Measurements from ENCODE around the gene ANGPT4.

The ANGPT4 gene

DNA sequence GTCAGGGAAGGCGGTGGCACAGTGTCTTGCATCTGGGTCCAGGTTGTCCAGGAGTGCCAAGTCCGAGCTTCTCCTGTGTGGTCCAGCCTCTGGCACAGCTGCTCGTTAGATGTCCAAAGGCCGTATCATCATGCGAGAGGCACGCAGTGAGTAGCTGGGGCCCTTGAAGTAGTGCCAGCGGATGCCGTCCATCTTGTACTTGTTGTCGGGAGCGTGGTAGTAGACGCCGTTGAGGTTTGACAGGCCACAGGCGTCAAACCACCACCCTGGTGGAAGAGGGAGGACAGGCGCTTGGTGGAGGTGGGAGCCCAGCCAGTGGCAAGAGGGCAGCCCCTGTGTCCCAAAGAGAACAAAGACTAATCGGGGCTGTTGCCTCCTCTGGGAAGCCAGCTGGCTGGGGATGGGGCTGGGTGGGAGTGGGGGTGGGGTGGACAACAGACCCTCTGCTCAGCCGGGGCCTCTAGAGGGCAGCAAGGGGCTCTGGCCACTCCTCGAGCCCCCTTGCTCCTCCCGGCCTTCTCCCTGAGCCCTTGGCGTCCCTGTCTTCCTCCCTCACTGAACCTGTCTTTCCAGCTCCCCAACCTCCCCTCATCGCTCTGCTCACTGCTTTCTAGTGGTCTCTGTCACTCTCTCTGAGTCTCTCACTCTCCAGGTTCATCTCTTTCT lies 43.1 kb downstream of the ANGPT4 start:
- Histone ChIP-seq H3K4me3 (ENCODE audit: low read depth, low read length) (no peak overlapping the region), H3K9me3 (ENCODE audit: control insufficient read depth, insufficient read depth, low read depth, low read length) (no peaks in the 10 kb centered on the region), H3K9ac (ENCODE audit: low read length) (no peak overlapping the region), H3K27ac (ENCODE audit: low read depth, low read length) (no peak overlapping the region), H3K27me3 (ENCODE audit: control insufficient read depth, insufficient read depth, low read length) (peaks cover 8% of the 10 kb centered on the region; the same call in 1 of the 2 replicates), H3K4me1 (ENCODE audit: control insufficient read depth, insufficient read depth, low read length) (peaks cover 8% of the 10 kb centered on the region), H3K36me3 (ENCODE audit: control insufficient read depth, insufficient read depth, low read length) (no peaks in the 10 kb centered on the region)

DNA sequence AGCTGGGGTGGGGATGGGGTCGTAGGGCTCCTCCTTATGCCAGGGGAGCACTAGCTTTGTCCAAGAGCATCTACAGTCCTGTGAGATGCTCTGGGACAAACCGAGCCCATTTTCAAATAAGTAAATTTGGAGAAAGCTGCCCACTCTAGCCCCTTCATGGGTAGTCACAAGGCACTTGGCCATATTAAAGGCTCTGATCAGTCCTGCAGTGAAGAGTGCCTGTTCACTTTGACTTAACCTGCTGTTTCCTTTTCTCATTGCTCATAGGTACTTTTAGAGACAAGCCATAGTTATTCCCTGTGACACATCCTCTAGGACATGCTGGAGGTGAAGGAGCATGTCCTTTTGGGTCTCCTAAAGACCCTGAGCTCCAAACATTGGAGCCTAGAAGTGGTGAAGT lies 44.2 kb downstream of the ANGPT4 start:
- peaks cover 8% of the 10 kb centered on the region for H3K4me1 ChIP-seq (ENCODE audit: control insufficient read depth, insufficient read depth, low read length)
- H3K9me3 ChIP-seq (ENCODE audit: control insufficient read depth, insufficient read depth, low read depth, low read length): no peaks in the 10 kb centered on the region
- no peak overlapping the region for H3K4me3 ChIP-seq (ENCODE audit: low read depth, low read length)
- H3K9ac ChIP-seq (ENCODE audit: low read length): no peak overlapping the region
- H3K27ac ChIP-seq (ENCODE audit: low read depth, low read length): no peak overlapping the region
- H3K27me3 ChIP-seq (ENCODE audit: control insufficient read depth, insufficient read depth, low read length): peaks cover 8% of the 10 kb centered on the region; the same call in 1 of the 2 replicates
- no peaks in the 10 kb centered on the region for H3K36me3 ChIP-seq (ENCODE audit: control insufficient read depth, insufficient read depth, low read length)

DNA sequence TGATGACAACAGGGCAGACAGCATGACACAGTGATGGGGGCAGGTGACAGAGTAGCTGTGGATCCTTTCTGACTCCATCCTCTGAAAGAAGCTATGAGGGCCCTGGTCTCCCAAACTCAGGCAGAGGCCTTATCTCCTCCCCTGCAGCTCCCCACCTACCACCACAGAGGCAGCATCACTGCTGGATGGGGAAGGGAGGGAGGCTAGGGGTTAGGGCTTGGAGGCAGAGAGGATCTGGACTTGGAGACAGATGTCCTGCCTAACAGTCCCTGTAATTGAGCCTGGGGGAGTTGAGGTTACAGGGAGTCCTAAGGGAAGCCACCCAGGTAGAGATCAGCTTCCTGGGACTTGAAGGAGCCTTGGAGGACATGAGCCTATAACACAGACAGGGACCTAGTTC lies 44.7 kb downstream of the ANGPT4 start:
- Histone ChIP-seq H3K9ac (ENCODE audit: low read length) (no peak overlapping the region), H3K36me3 (ENCODE audit: control insufficient read depth, insufficient read depth, low read length) (no peaks in the 10 kb centered on the region), H3K4me1 (ENCODE audit: control insufficient read depth, insufficient read depth, low read length) (peaks cover 8% of the 10 kb centered on the region), H3K27me3 (ENCODE audit: control insufficient read depth, insufficient read depth, low read length) (peaks cover 8% of the 10 kb centered on the region; the same call in 1 of the 2 replicates), H3K9me3 (ENCODE audit: control insufficient read depth, insufficient read depth, low read depth, low read length) (no peaks in the 10 kb centered on the region), H3K27ac (ENCODE audit: low read depth, low read length) (no peak overlapping the region), H3K4me3 (ENCODE audit: low read depth, low read length) (no peak overlapping the region)

DNA sequence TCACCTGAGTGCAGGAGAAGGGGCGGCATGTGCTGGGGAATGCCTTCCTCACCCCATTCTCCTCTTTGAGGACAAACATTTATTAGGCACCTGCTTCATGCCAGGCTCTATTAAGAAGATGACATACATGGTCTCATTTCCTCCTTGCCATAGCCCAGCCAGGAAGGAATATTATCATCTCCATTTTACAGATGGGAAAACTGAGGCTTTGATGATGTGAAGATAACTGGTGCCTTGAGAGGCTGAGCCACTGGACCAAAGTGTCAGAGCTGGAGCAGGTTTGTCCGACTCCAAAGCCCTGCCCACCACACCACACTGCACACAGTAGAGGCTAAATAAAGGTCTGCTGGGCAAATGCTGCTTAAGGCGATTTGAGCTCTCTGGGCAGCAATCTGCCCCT lies 45.4 kb downstream of the ANGPT4 start:
- Histone ChIP-seq H3K4me1 (ENCODE audit: control insufficient read depth, insufficient read depth, low read length) (peaks cover 8% of the 10 kb centered on the region), H3K9me3 (ENCODE audit: control insufficient read depth, insufficient read depth, low read depth, low read length) (no peaks in the 10 kb centered on the region), H3K36me3 (ENCODE audit: control insufficient read depth, insufficient read depth, low read length) (no peaks in the 10 kb centered on the region), H3K4me3 (ENCODE audit: low read depth, low read length) (no peak overlapping the region), H3K9ac (ENCODE audit: low read length) (no peak overlapping the region), H3K27me3 (ENCODE audit: control insufficient read depth, insufficient read depth, low read length) (peaks cover 8% of the 10 kb centered on the region; the same call in 1 of the 2 replicates), H3K27ac (ENCODE audit: low read depth, low read length) (no peak overlapping the region)

DNA sequence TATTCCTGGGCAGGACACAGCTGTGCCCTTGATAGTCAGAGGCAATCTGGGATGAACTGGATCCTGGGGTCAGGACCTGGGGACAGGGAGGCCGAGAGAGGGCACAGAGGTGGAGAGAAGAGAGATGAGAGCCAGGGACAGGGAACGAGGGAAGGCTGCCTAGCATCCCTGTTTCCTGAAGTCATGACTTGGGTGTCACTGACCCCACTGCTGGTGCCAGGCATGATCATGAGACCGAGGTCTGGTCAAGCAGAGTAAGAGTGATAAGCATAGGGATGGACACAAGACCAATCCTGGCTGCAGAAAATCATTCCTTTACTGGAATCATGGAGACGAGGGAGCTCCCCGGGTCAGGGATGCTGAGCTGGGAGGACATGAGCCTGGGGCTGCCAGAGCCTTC lies 46.5 kb downstream of the ANGPT4 start:
- Histone ChIP-seq H3K9me3 (ENCODE audit: control insufficient read depth, insufficient read depth, low read depth, low read length) (no peaks in the 10 kb centered on the region), H3K4me1 (ENCODE audit: control insufficient read depth, insufficient read depth, low read length) (peaks cover 8% of the 10 kb centered on the region)

DNA sequence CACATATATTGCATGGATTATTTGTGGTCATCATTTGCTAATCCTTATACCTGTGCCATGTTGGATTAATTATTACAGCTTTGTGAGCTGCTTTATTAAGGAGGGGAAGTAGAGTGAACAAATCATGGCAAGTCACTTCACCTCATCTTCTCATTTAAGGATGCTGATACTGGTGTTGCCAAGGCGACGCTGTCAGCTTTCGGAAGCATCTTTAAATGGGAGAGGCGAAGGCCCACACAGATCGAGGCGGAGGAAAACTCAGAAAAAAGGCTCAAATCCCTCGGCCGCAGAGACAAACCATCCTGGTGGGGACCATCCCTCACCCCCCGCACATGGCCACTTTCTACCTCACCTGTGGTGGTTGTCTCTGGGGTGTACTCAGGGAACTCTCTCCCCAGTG lies 47.9 kb downstream of the ANGPT4 start:
- Histone ChIP-seq H3K4me1 (ENCODE audit: control insufficient read depth, insufficient read depth, low read length) (peaks cover 4% of the 10 kb centered on the region), H3K27me3 (ENCODE audit: control insufficient read depth, insufficient read depth, low read length) (peaks cover 8% of the 10 kb centered on the region; the same call in 1 of the 2 replicates), H3K4me3 (ENCODE audit: low read depth, low read length) (no peak overlapping the region), H3K9ac (ENCODE audit: low read length) (no peak overlapping the region), H3K36me3 (ENCODE audit: control insufficient read depth, insufficient read depth, low read length) (no peaks in the 10 kb centered on the region), H3K27ac (ENCODE audit: low read depth, low read length) (no peak overlapping the region), H3K9me3 (ENCODE audit: control insufficient read depth, insufficient read depth, low read depth, low read length) (no peaks in the 10 kb centered on the region)

More for the DNA sequence above, 46.5 kb downstream of the ANGPT4 start:
- H3K27me3 ChIP-seq (ENCODE audit: control insufficient read depth, insufficient read depth, low read length): peaks cover 8% of the 10 kb centered on the region; the same call in 1 of the 2 replicates
- H3K4me3 ChIP-seq (ENCODE audit: low read depth, low read length): no peak overlapping the region
- no peaks in the 10 kb centered on the region for H3K36me3 ChIP-seq (ENCODE audit: control insufficient read depth, insufficient read depth, low read length)
- no peak overlapping the region for H3K27ac ChIP-seq (ENCODE audit: low read depth, low read length)
- no peak overlapping the region for H3K9ac ChIP-seq (ENCODE audit: low read length)

DNA sequence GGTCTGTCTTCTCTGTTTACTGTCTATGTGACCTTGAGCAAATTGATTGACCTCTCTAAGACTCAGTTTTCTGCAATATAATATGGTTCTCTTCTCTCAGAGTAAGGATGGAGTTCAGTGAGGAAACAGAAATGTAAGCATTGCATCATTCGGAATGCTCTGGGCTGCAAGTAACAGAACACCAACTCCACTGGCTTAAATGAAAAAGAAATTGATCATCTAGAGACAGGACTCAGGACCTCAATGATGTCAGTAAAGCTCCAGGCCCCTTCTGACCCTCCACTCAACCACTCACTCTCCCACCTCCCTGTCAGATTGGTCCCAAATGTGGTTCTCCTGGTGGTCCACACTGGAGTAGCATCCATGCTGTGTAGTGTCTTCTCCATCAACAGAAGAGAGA lies 50.7 kb downstream of the ANGPT4 start:
- H3K4me1 ChIP-seq (ENCODE audit: control insufficient read depth, insufficient read depth, low read length): no peaks in the 10 kb centered on the region
- H3K9me3 ChIP-seq (ENCODE audit: control insufficient read depth, insufficient read depth, low read depth, low read length): no peaks in the 10 kb centered on the region
- no peak overlapping the region for H3K9ac ChIP-seq (ENCODE audit: low read length)
- peaks cover 4% of the 10 kb centered on the region; the same call in 1 of the 2 replicates for H3K27me3 ChIP-seq (ENCODE audit: control insufficient read depth, insufficient read depth, low read length)
- H3K36me3 ChIP-seq (ENCODE audit: control insufficient read depth, insufficient read depth, low read length): no peaks in the 10 kb centered on the region
- no peak overlapping the region for H3K27ac ChIP-seq (ENCODE audit: low read depth, low read length)
- H3K4me3 ChIP-seq (ENCODE audit: low read depth, low read length): no peak overlapping the region

DNA sequence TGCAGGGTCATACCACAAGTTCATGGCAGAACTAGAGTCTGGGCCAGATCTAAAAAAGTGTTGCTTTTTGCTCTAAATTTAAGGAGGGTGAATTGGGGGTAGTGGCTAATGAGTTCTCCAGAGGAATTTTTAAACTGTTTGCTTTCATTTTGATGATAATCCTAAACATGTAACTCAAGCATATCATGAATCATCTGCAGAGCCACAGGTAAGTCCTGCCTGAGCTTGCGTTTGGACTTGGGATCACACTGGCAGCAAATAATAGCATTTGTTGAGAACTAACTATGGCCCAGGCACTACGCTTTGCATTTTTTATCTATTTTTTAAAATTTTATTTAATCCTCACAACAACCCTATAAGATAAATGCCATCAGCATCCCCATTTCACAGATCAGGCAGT lies 55.2 kb downstream of the ANGPT4 start:
- Histone ChIP-seq H3K27ac (ENCODE audit: low read depth, low read length) (no peak overlapping the region), H3K27me3 (ENCODE audit: control insufficient read depth, insufficient read depth, low read length) (no peaks in the 10 kb centered on the region; the same call in 1 of the 2 replicates), H3K9ac (ENCODE audit: low read length) (no peak overlapping the region), H3K4me1 (ENCODE audit: control insufficient read depth, insufficient read depth, low read length) (no peaks in the 10 kb centered on the region), H3K4me3 (ENCODE audit: low read depth, low read length) (no peak overlapping the region), H3K9me3 (ENCODE audit: control insufficient read depth, insufficient read depth, low read depth, low read length) (no peaks in the 10 kb centered on the region), H3K36me3 (ENCODE audit: control insufficient read depth, insufficient read depth, low read length) (no peaks in the 10 kb centered on the region)

DNA sequence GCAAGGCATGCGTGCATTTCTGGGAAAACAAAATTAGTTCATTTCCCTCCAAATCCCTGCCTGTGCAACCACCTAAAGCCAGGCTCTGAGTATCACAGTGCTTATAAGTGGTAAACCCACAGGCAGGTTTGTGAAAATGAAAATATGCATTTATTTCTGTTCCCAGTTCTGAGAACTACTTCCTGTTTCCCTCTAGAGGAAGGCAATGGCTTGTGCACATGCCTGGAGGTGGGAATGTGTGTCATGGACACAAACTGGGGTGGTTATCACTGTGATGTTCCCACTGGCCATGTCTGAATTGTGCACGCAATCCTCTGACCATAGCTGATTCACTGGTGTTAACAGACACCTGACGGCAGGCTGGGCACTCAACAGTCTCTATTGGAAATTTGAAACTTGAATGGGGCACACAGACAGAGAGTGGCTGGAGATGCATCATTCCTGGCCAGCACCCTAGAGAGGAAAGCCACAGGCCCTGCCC lies 56.3 kb downstream of the ANGPT4 start:
- H3K9ac ChIP-seq (ENCODE audit: low read length): no peak overlapping the region
- H3K27me3 ChIP-seq (ENCODE audit: control insufficient read depth, insufficient read depth, low read length): no peaks in the 10 kb centered on the region
- no peak overlapping the region for H3K4me3 ChIP-seq (ENCODE audit: low read depth, low read length)
- H3K9me3 ChIP-seq (ENCODE audit: control insufficient read depth, insufficient read depth, low read depth, low read length): no peaks in the 10 kb centered on the region
- no peak overlapping the region for H3K27ac ChIP-seq (ENCODE audit: low read depth, low read length)
- H3K4me1 ChIP-seq (ENCODE audit: control insufficient read depth, insufficient read depth, low read length): no peaks in the 10 kb centered on the region
- H3K36me3 ChIP-seq (ENCODE audit: control insufficient read depth, insufficient read depth, low read length): no peaks in the 10 kb centered on the region

DNA sequence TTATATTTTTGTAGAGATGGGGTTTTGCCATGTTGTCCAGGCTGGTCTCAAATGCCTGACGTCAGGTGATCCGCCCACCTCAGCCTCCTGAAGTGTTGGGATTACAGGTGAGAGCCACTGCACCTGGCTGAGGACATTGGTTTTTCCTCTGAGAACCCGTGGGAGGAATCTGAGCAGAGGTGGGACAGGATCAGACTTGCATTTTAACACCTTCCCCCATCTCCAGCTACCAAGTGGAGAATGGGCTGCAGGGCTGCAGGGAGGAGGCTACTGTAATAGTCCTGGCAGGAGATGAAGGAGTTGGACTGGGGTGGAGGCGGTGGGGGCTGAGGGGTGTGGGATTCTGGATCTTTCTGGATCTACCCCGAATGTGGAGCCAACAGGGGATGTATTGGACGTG lies 58.1 kb downstream of the ANGPT4 start:
- Histone ChIP-seq H3K9ac (ENCODE audit: low read length) (no peak overlapping the region), H3K4me1 (ENCODE audit: control insufficient read depth, insufficient read depth, low read length) (no peaks in the 10 kb centered on the region), H3K27ac (ENCODE audit: low read depth, low read length) (no peak overlapping the region), H3K27me3 (ENCODE audit: control insufficient read depth, insufficient read depth, low read length) (no peaks in the 10 kb centered on the region), H3K4me3 (ENCODE audit: low read depth, low read length) (no peak overlapping the region), H3K36me3 (ENCODE audit: control insufficient read depth, insufficient read depth, low read length) (no peaks in the 10 kb centered on the region), H3K9me3 (ENCODE audit: control insufficient read depth, insufficient read depth, low read depth, low read length) (no peaks in the 10 kb centered on the region)

DNA sequence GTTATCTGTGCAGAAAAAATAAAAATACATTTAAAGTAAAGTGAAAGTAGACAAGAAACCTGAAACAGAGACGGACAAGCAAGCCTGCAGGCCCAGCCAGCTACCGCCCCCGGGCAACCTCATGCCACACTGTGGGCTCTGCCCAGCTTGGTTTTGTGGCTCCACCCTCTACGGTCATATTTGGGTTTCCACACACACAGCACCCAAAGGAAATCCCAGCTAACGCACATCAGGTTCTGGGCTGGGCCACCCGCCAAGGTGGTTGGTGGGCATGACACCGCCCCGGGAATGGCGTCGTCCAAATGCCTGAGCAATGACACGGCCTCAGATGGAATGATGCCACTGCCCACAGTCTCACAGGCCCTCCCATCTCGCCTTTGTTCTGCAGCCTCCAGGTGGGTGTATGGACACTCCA lies 59.8 kb downstream of the ANGPT4 start:
- Histone ChIP-seq H3K4me1 (ENCODE audit: control insufficient read depth, insufficient read depth, low read length) (no peaks in the 10 kb centered on the region), H3K4me3 (ENCODE audit: low read depth, low read length) (no peak overlapping the region), H3K9me3 (ENCODE audit: control insufficient read depth, insufficient read depth, low read depth, low read length) (no peaks in the 10 kb centered on the region), H3K27ac (ENCODE audit: low read depth, low read length) (no peak overlapping the region), H3K27me3 (ENCODE audit: control insufficient read depth, insufficient read depth, low read length) (no peaks in the 10 kb centered on the region), H3K9ac (ENCODE audit: low read length) (no peak overlapping the region), H3K36me3 (ENCODE audit: control insufficient read depth, insufficient read depth, low read length) (no peaks in the 10 kb centered on the region)

All from HUES6 (cell line).